ENCODE data around the gene ENTHD1.

Gene ENTHD1

GRCh38 chr22:39800790-39801520 is 92.6 kb downstream of the ENTHD1 start:
- TF ChIP-seq CTCF (IDR thresholded peaks at IDR 0.05; ENCODE audit: control insufficient read depth, extremely low read depth, insufficient read depth) = no peak
- no peak overlapping the region for H3K4me3 ChIP-seq (ENCODE audit: low read depth, low read length)
- no peak for DNase-seq (ENCODE audit: low read depth)

- H3K4me3 ChIP-seq (ENCODE audit: low read depth, low read length) = no peak overlapping the region
- TF ChIP-seq CTCF (IDR thresholded peaks at IDR 0.05; ENCODE audit: control insufficient read depth, extremely low read depth, insufficient read depth) = no peak
- no peak for DNase-seq (ENCODE audit: low read depth)
Observed at GRCh38 chr22:39797528-39798147, 95.9 kb downstream of the ENTHD1 start.

GRCh38 chr22:39789788-39790187 is 103.8 kb downstream of the ENTHD1 start:
- DNase-seq (ENCODE audit: low read depth) = no peak
- no peak for TF ChIP-seq CTCF (IDR thresholded peaks at IDR 0.05; ENCODE audit: control insufficient read depth, extremely low read depth, insufficient read depth)
- H3K4me3 ChIP-seq (ENCODE audit: low read depth, low read length) = no peak overlapping the region

GRCh38 chr22:39785232-39785631 is 108.3 kb downstream of the ENTHD1 start:
- DNase-seq (ENCODE audit: low read depth) = no peak
- H3K4me3 ChIP-seq (ENCODE audit: low read depth, low read length) = no peak overlapping the region
- no peak for TF ChIP-seq CTCF (IDR thresholded peaks at IDR 0.05; ENCODE audit: control insufficient read depth, extremely low read depth, insufficient read depth)

GRCh38 chr22:39777716-39778454 is 115.7 kb downstream of the ENTHD1 start:
- no peak for TF ChIP-seq CTCF (IDR thresholded peaks at IDR 0.05; ENCODE audit: control insufficient read depth, extremely low read depth, insufficient read depth)
- peak; percentile 72 for DNase-seq (ENCODE audit: low read depth)
- H3K4me3 ChIP-seq (ENCODE audit: low read depth, low read length) = no peak overlapping the region

GRCh38 chr22:39776295-39777009 is 117.1 kb downstream of the ENTHD1 start:
- TF ChIP-seq CTCF (IDR thresholded peaks at IDR 0.05; ENCODE audit: control insufficient read depth, extremely low read depth, insufficient read depth) = no peak
- no peak for DNase-seq (ENCODE audit: low read depth)
- H3K4me3 ChIP-seq (ENCODE audit: low read depth, low read length) = no peak overlapping the region
